MCF 10A (cell line): Measurements from ENCODE around the gene UGGT2. TPM values are rescaled to one million over a fixed set of nuclear protein-coding genes. Genes with fewer than 3 reads are reported as not detected.
"Not testable (repeated sequence)": the region's sequence is repeated elsewhere in the genome, so short reads cannot be mapped to it uniquely, and the experiment has no call there.

Source experiments
- BruUV-seq: library from RNA; stranded (reverse); fragments of 400-500 nt; replicated peaks from 2 replicates; lab custom pipeline; 2021; lab: Mats Ljungman, UMichigan
- CTCF ChIA-PET: fragments of 300-600 bp; sonication (Branson Sonifier 250); formaldehyde crosslinking; extraction: SDS; loops from one replicate; lab custom pipeline; 2021; ENCODE audit warnings: antibody characterized with exemption, inconsistent platforms; lab: Yijun Ruan, JAX
- POLR2A ChIA-PET: fragments of 300-600, 350-650 bp; sonication (Branson Sonifier 250); formaldehyde crosslinking; extraction: SDS; loops from one replicate; lab custom pipeline; 2020; ENCODE audit warnings: antibody characterized with exemption, inconsistent platforms; lab: Yijun Ruan, JAX
- DNase-seq: peaks from one replicate; pipeline ENCODE4 v3.0.0-alpha.2; 2018; ENCODE audit not compliant: unreplicated experiment
- H3K27ac Mint-ChIP-seq: one replicate; pipeline ENCODE4 v1.8.0; 2022; ENCODE audit warnings: mild to moderate bottlenecking, low read depth, mixed read lengths; ENCODE audit not compliant: unreplicated experiment
- H3K27me3 Mint-ChIP-seq: one replicate; pipeline ENCODE4 v1.8.0; 2022; ENCODE audit warnings: mixed read lengths; ENCODE audit not compliant: insufficient read depth, unreplicated experiment
- H3K36me3 Mint-ChIP-seq: one replicate; pipeline ENCODE4 v1.8.0; 2022; ENCODE audit warnings: mild to moderate bottlenecking, moderate library complexity, mixed read lengths; ENCODE audit not compliant: insufficient read depth, unreplicated experiment
- H3K4me1 Mint-ChIP-seq: one replicate; pipeline ENCODE4 v1.8.0; 2022; ENCODE audit warnings: mixed read lengths; ENCODE audit not compliant: insufficient read depth, unreplicated experiment
- H3K4me3 Mint-ChIP-seq: one replicate; pipeline ENCODE4 v1.8.0; 2022; ENCODE audit warnings: mild to moderate bottlenecking, moderate library complexity, mixed read lengths; ENCODE audit not compliant: unreplicated experiment
- H3K9me3 Mint-ChIP-seq: one replicate; pipeline ENCODE4 v1.8.0; 2022; ENCODE audit warnings: mixed read lengths; ENCODE audit not compliant: unreplicated experiment
- CTCF ChIP-seq: fragments of 200-600 bp; IDR thresholded peaks from one replicate; pipeline ENCODE4 v1.8.0; 2022; ENCODE audit warnings: antibody characterized with exemption, mild to moderate bottlenecking; ENCODE audit not compliant: unreplicated experiment
- intact Hi-C: fragments of 100-400 bp; cut with micrococcal nuclease; formaldehyde crosslinking; loops from 2 replicates; pipeline ENCODE4 v1.14.1; 2022
- total RNA-seq: library from RNA; stranded (reverse); gene quantifications from 2 replicates; pipeline ENCODE4 v1.2.3, GENCODE V29; 2022

The UGGT2 gene
- total RNA-seq, 1 experiment from 2014 or later, result 54.0 TPM

- Mint-ChIP-seq H3K4me1 (peaks cover 19% of the 10 kb centered on the region), H3K36me3 (peaks cover 13% of the 10 kb centered on the region)
- BruUV-seq, H3K4me3 Mint-ChIP-seq, H3K27me3 Mint-ChIP-seq, DNase-seq, H3K27ac Mint-ChIP-seq, POLR2A ChIA-PET, intact Hi-C loops, H3K9me3 Mint-ChIP-seq: not testable (repeated sequence)
- CTCF ChIA-PET, result interaction anchor here (0.6 to 1.8 kb wide), 4 partner anchors 11 to 669 kb away, joined by 3 to 4 read pairs (median 3); no protein-coding TSS in a partner anchor
These were observed 6.6 kb downstream of the UGGT2 start for GRCh38 chr13:96046449-96047126.

GRCh38 chr13:96044238-96044637, 9.0 kb downstream of the UGGT2 start:
- Mint-ChIP-seq H3K9me3 (no peaks in the 10 kb centered on the region), H3K36me3 (peaks cover 13% of the 10 kb centered on the region), H3K4me1 (peaks cover 9% of the 10 kb centered on the region), H3K27ac (no peak overlapping the region), H3K27me3 (no peaks in the 10 kb centered on the region), H3K4me3 (no peak overlapping the region)
- no TSS peak for BruUV-seq
- no peak for TF ChIP-seq CTCF
- ChIA-PET CTCF (interaction anchor here (0.6 to 0.7 kb wide), 3 partner anchors 97 to 1391 kb away, joined by 3 read pairs; no protein-coding TSS in a partner anchor), POLR2A (interaction anchor here (2.8 kb wide), 1 partner anchor 9 kb away, joined by 14 read pairs; the partner anchor contains the start of gene UGGT2)
- DNase-seq, result no peak
- intact Hi-C loops, result no loop called here

- H3K27me3 Mint-ChIP-seq, result no peaks in the 10 kb centered on the region
- BruUV-seq, result no TSS peak
- no peak for DNase-seq
- ChIA-PET POLR2A (interaction anchor here (1.4 kb wide), 1 partner anchor 12 kb away, joined by 6 read pairs; the partner anchor contains the start of gene UGGT2), CTCF (interaction anchor here (0.5 to 1.6 kb wide), 4 partner anchors 11 to 1199 kb away, joined by 3 to 5 read pairs (median 4); partner anchors contain the start of gene UGGT2)
- H3K9me3 Mint-ChIP-seq, result no peaks in the 10 kb centered on the region
- peak overlapping the region; percentile 8 for H3K27ac Mint-ChIP-seq
- peaks cover 13% of the 10 kb centered on the region for H3K36me3 Mint-ChIP-seq
- no peak for TF ChIP-seq CTCF
- H3K4me1 Mint-ChIP-seq, result no peaks in the 10 kb centered on the region
- intact Hi-C loops, result no loop called here
- H3K4me3 Mint-ChIP-seq, result no peak overlapping the region
These were observed 11.7 kb downstream of the UGGT2 start for GRCh38 chr13:96041326-96042110.

GRCh38 chr13:96036515-96036914, 16.7 kb downstream of the UGGT2 start:
- H3K36me3 Mint-ChIP-seq, result no peaks in the 10 kb centered on the region
- H3K27me3 Mint-ChIP-seq, result no peaks in the 10 kb centered on the region
- no peak for TF ChIP-seq CTCF
- H3K4me3 Mint-ChIP-seq, result no peak overlapping the region
- CTCF ChIA-PET, result no interaction called here
- H3K4me1 Mint-ChIP-seq, result peaks cover 5% of the 10 kb centered on the region
- no peak for DNase-seq
- no peaks in the 10 kb centered on the region for H3K9me3 Mint-ChIP-seq
- intact Hi-C loops, result no loop called here
- POLR2A ChIA-PET, result interaction anchor here (0.6 to 1.6 kb wide), 3 partner anchors 14 to 33 kb away, joined by 3 to 6 read pairs (median 4); partner anchors contain the start of gene UGGT2
- BruUV-seq, result no TSS peak
- H3K27ac Mint-ChIP-seq, result no peak overlapping the region
